Measurements from ENCODE around the gene FAM131B. TPM values are rescaled to one million over a fixed set of nuclear protein-coding genes. Genes with fewer than 3 reads are reported as not detected.

The FAM131B gene
- total RNA-seq, 1 experiment from 2014 or later: 17.3 TPM

DNA sequence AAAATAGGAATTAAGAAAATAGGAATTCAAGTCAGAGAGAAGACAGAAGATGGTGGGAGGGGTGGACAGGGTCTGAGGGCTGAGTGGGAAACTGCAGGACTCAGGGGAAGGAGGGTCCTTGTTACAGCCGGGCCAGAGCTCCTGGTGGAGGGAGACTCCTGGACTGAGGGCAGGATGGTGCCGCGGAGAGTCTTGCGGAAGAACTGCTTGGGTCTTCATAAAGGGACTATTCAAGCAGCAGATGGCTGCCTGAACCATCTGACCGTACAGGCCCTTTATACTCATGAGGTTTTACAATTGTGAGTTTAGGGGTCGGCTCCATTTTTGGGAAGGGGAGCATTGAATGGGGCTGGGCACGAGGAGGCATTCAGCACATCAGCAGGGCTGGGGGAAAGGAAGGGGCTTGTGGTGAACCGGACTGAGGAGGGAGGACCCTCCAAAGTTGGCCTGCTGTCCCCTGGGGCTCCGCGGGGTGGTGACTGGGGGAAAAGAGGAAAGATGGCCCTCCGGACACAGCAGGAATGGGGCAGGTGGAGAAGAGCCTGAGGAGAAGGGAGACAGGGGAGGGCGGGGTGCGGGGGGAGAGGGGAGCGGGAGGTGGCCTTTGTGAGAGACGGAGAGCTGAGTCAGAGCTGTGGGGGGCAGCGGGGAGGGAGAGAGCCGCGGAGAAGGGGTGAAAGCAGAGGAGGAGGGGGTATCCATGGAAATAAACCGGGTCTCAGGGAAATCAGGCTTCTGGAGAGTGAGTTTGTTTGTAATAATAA lies 1.5 kb downstream of the FAM131B start:
- H3K27me3 ChIP-seq (ENCODE audit: insufficient read depth, low read length): peaks cover 6% of the 10 kb centered on the region; the same call in 1 of the 2 replicates
- WGBS (ENCODE audit: extremely low coverage, insufficient read length, low lambda C conversion rate): no CpG with 5 or more reads among the region's 19 CpGs
- TF ChIP-seq, protein P1, sequence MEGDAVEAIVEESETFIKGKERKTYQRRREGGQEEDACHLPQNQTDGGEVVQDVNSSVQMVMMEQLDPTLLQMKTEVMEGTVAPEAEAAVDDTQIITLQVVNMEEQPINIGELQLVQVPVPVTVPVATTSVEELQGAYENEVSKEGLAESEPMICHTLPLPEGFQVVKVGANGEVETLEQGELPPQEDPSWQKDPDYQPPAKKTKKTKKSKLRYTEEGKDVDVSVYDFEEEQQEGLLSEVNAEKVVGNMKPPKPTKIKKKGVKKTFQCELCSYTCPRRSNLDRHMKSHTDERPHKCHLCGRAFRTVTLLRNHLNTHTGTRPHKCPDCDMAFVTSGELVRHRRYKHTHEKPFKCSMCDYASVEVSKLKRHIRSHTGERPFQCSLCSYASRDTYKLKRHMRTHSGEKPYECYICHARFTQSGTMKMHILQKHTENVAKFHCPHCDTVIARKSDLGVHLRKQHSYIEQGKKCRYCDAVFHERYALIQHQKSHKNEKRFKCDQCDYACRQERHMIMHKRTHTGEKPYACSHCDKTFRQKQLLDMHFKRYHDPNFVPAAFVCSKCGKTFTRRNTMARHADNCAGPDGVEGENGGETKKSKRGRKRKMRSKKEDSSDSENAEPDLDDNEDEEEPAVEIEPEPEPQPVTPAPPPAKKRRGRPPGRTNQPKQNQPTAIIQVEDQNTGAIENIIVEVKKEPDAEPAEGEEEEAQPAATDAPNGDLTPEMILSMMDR (conservative IDR thresholded peaks at IDR 0.05): no peak
- no peak overlapping the region for H4K91ac ChIP-seq (ENCODE audit: insufficient read length, low read depth, low read length)
- no peak overlapping the region for H3K4ac ChIP-seq (ENCODE audit: low read depth, low read length)
- no peak overlapping the region for H2AFZ ChIP-seq (ENCODE audit: low read length)
- peak overlapping the region in 2 of 3 experiments; percentile 23 to 60; a peak in 1 of 7 replicates for H3K27ac Mint-ChIP-seq
- H3K23ac ChIP-seq (ENCODE audit: insufficient read length, low read depth, low read length): no peak overlapping the region
- H3K36me3 Mint-ChIP-seq (ENCODE audit: insufficient read depth in 1 of 3, low read depth in 3 of 3): peaks cover 21 to 41% (median 34%) of the 10 kb centered on the region in 3 experiments
- no peaks in the 10 kb centered on the region for H3K9me3 ChIP-seq (ENCODE audit: control insufficient read depth, low read depth, low read length)
- H3K79me2 ChIP-seq (ENCODE audit: insufficient read depth, low read length): no peaks in the 10 kb centered on the region
- H3T11ph ChIP-seq (ENCODE audit: low read length): no peak overlapping the region
- no peak overlapping the region for H3K27ac ChIP-seq (ENCODE audit: insufficient read length, low read depth, low read length)
- H4K8ac ChIP-seq (replicated peaks; ENCODE audit: insufficient read length, low read depth, low read length): no peak overlapping the region
- H3K4me1 ChIP-seq (ENCODE audit: insufficient read depth, low read length): no peaks in the 10 kb centered on the region
- no peak for DNase-seq
- H3K18ac ChIP-seq (ENCODE audit: insufficient read length, low read depth, low read length): no peak overlapping the region
- no peak overlapping the region for H2BK20ac ChIP-seq (ENCODE audit: low read depth, low read length, poor library complexity, severe bottlenecking)
- H2BK5ac ChIP-seq (ENCODE audit: insufficient read length, low read length): no peak overlapping the region
- no peak overlapping the region for H2BK15ac ChIP-seq (ENCODE audit: low read depth, low read length)
- no peaks in the 10 kb centered on the region for H3K79me1 ChIP-seq (ENCODE audit: insufficient read depth, low read depth, low read length, poor library complexity, severe bottlenecking)
- H2BK120ac ChIP-seq (ENCODE audit: low read depth, low read length, poor library complexity, severe bottlenecking): no peak overlapping the region
- H3K23me2 ChIP-seq (ENCODE audit: insufficient read length, low read depth, low read length, poor library complexity, severe bottlenecking): peaks cover 7% of the 10 kb centered on the region
- H3K27me3 Mint-ChIP-seq (ENCODE audit: low read depth): peaks cover 41% of the 10 kb centered on the region
- no peak overlapping the region for H2AK5ac ChIP-seq (ENCODE audit: insufficient read length, low read length)
- peak overlapping the region; percentile 83 to 95 for H3K4me3 Mint-ChIP-seq
- H3K9me3 Mint-ChIP-seq: no peaks in the 10 kb centered on the region
- H3K14ac ChIP-seq (ENCODE audit: insufficient read depth, low read length): no peak overlapping the region
- H2BK12ac ChIP-seq (ENCODE audit: insufficient read length, low read depth, low read length): no peak overlapping the region
- H4K5ac ChIP-seq (ENCODE audit: insufficient read length, low read depth, low read length): no peak overlapping the region
- H3K9ac ChIP-seq (ENCODE audit: extremely low read depth, insufficient read length, low read length): no peak overlapping the region
- H3K4me2 ChIP-seq (ENCODE audit: insufficient read depth, insufficient read length, low read length): peak overlapping the region; percentile 44
- no peak overlapping the region for H3K56ac ChIP-seq (ENCODE audit: insufficient read length, low read depth, low read length)
- peaks cover 15 to 18% of the 10 kb centered on the region in 2 experiments for H3K4me1 Mint-ChIP-seq
- no peaks in the 10 kb centered on the region for H4K20me1 ChIP-seq (ENCODE audit: control insufficient read depth, insufficient read depth, insufficient read length)
